Upper lobe of left lung (tissue), 6 donors: ENCODE results near the gene GFPT2. TPM values are rescaled to one million over a fixed set of nuclear protein-coding genes. Genes with fewer than 3 reads are reported as not detected.

Experiments used
- ATAC-seq, 2 donors: fragments of 200-7000 bp; cut with Tn5 transposase; one replicate each; pipeline ENCODE4 v1.9.1; 2022; ENCODE audit warnings: mild to moderate bottlenecking in 2 of 2, moderate library complexity in 2 of 2; ENCODE audit not compliant: low FRiP score in 2 of 2
- DNase-seq, 2 donors: peaks; one replicate each; pipeline ENCODE4 v3.0.0-alpha.2; 2019 to 2020
- H3K27ac ChIP-seq, 4 donors: fragments of 200-600 bp; sonication (generic); one replicate each; pipeline ENCODE4 v1.5.1; 2016 to 2019
- H3K27me3 ChIP-seq, 4 donors: fragments of 200-600 bp; sonication (generic); one replicate each; pipeline ENCODE4 v1.5.1; 2017 to 2019
- H3K36me3 ChIP-seq, 4 donors: fragments of 200-600 bp; sonication (generic); one replicate each; pipeline ENCODE4 v1.5.1; 2016 to 2019
- H3K4me1 ChIP-seq, 4 donors: fragments of 200-600 bp; sonication (generic); one replicate each; pipeline ENCODE4 v1.5.1; 2018 to 2019
- H3K4me3 ChIP-seq, 4 donors: fragments of 200-600 bp; sonication (generic); one replicate each; pipeline ENCODE4 v1.5.1; 2017 to 2019; ENCODE audit warnings: mild to moderate bottlenecking in 2 of 4, moderate library complexity in 1 of 4
- H3K9me3 ChIP-seq, 4 donors: fragments of 200-600 bp; sonication (generic); one replicate each; pipeline ENCODE4 v1.5.1; 2018 to 2019
- CTCF ChIP-seq, 6 experiments: fragments of 450-650 bp in 4 of 6; fragments of 200-600 bp in 2 of 6; sonication (generic) in 2 of 6; IDR thresholded peaks; one replicate each; pipeline ENCODE4 v1.5.1; 2016 to 2019; ENCODE audit warnings: antibody characterized with exemption in 6 of 6
- EP300 ChIP-seq, 4 donors: sonication (generic); formaldehyde crosslinking; IDR thresholded peaks; one replicate each; pipeline ENCODE4 v1.5.1; 2017; ENCODE audit warnings: antibody characterized with exemption in 4 of 4, control low read depth in 2 of 4
- POLR2A ChIP-seq, 4 donors: fragments of 450-650 bp; IDR thresholded peaks; one replicate each; pipeline ENCODE4 v1.5.1; 2016 to 2017; ENCODE audit warnings: antibody characterized with exemption in 4 of 4, mild to moderate bottlenecking in 2 of 4
- POLR2AphosphoS5 ChIP-seq, 2 donors: sonication (generic); formaldehyde crosslinking; IDR thresholded peaks; one replicate each; pipeline ENCODE4 v1.5.1; 2017; ENCODE audit warnings: antibody characterized with exemption in 2 of 2
- WGBS, 2 donors: methylation state at CpG; one replicate each; pipeline ENCODE4 v1.1.5; 2017 to 2018; 5-methylcytosine and 5-hydroxymethylcytosine counted together
- total RNA-seq, 6 donors: library from RNA; depleted of rRNA in 4 of 6; stranded (reverse); fragments of >200 nt in 4 of 6; gene quantifications; one replicate each; pipeline versions ENCODE4 v1.1.0 to v1.2.1, GENCODE V29; 2016 to 2021
- donor health status: DM: no; HTN: no; CAD: no; lungs with moderate emphysema.
- donor health status: DM: no; HTN: yes; CAD: no; lungs with severe emphysema.

GFPT2 gene
- total RNA-seq, 6 donors from 2014 or later = 6.8 to 35.4 (median 18.0) TPM

GRCh38 chr5:180297587-180298282, 55.4 kb downstream of the GFPT2 start:
- 94 to 100% methylated on average over 2 of the region's 2 CpGs for WGBS, 2 donors

DNA sequence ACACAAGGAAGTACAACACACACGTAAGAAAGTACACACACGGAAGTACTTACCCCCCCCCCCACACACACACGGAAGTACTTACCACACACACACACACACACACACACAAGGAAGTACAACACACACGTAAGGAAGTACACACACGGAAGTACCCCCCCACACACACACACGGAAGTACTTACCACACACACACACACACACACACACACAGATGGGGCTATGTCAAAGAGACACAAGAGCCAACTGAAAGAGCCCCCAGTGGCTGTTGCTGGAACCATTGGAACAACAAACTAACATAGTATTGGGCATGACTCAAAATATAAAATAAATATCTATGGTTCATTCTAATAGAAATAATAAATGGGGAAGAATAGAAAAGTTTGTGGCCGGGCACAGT, 56.4 kb downstream of the GFPT2 start:
- WGBS, 2 donors = 36 to 61% methylated on average over 3 to 7 of the region's 7 CpGs
- DNase-seq (no peak), ATAC-seq (no peak)
- Histone ChIP-seq H3K4me3 (no peak overlapping the region), H3K27me3 (no peaks in the 10 kb centered on the region), H3K4me1 (peaks cover 10 to 15% (median 13%) of the 10 kb centered on the region in 4 donors), H3K36me3 (no peaks in the 10 kb centered on the region), H3K27ac (no peak overlapping the region), H3K9me3 (no peaks in the 10 kb centered on the region)
- TF ChIP-seq POLR2A (IDR thresholded peaks at IDR 0.05) (no peak), POLR2AphosphoS5 (IDR thresholded peaks at IDR 0.05) (no peak), EP300 (IDR thresholded peaks at IDR 0.05) (no peak), CTCF (IDR thresholded peaks at IDR 0.05) (no peak)

More at GRCh38 chr5:180297587-180298282, 55.4 kb downstream of the GFPT2 start:
- Histone ChIP-seq H3K27me3 (no peaks in the 10 kb centered on the region), H3K36me3 (no peaks in the 10 kb centered on the region), H3K4me3 (no peak overlapping the region), H3K27ac (no peak overlapping the region), H3K4me1 (peaks cover 10 to 13% (median 12%) of the 10 kb centered on the region in 4 donors), H3K9me3 (no peaks in the 10 kb centered on the region)
- DNase-seq (no peak), ATAC-seq (peak in 1 of 2 donors; percentile 3)
- TF ChIP-seq EP300 (IDR thresholded peaks at IDR 0.05) (no peak), POLR2A (IDR thresholded peaks at IDR 0.05) (no peak), POLR2AphosphoS5 (IDR thresholded peaks at IDR 0.05) (no peak), CTCF (IDR thresholded peaks at IDR 0.05) (no peak)

- Histone ChIP-seq H3K4me3 (no peak overlapping the region), H3K27me3 (no peaks in the 10 kb centered on the region), H3K9me3 (no peaks in the 10 kb centered on the region), H3K36me3 (no peaks in the 10 kb centered on the region), H3K4me1 (peaks cover 21 to 27% (median 23%) of the 10 kb centered on the region in 4 donors), H3K27ac (no peak overlapping the region)
- no peak for DNase-seq
- no peak for ATAC-seq
- TF ChIP-seq POLR2AphosphoS5 (IDR thresholded peaks at IDR 0.05) (no peak), EP300 (IDR thresholded peaks at IDR 0.05) (no peak), POLR2A (IDR thresholded peaks at IDR 0.05) (no peak), CTCF (IDR thresholded peaks at IDR 0.05) (no peak)
- WGBS, 2 donors = 76 to 89% methylated on average over 10 of the region's 10 CpGs
Measured at GRCh38 chr5:180294913-180295555, 58.1 kb downstream of the GFPT2 start.

DNA sequence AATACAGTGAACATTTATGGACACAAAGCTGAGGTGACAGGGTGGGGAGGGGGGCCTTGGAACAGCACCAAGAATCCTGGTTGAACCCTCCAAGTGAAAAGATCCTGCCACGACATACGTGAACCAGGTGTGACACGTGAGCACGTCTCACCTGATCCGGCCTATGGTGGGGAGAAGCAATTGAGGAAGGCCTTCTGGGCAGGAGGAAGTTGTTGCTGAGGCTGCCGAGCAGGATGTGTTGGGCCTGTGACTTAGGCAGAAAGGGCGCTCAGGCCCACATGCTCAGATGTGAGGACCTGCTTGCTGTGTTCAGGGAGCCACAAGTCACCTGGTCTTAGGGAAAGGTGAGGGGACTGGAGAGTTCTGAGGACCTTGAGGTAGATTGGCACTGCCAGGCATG, 58.7 kb downstream of the GFPT2 start:
- DNase-seq = peak in 1 of 2 donors; percentile 31
- TF ChIP-seq EP300 (IDR thresholded peaks at IDR 0.05) = no peak
- no peak for TF ChIP-seq POLR2AphosphoS5 (IDR thresholded peaks at IDR 0.05)
- no peak for TF ChIP-seq CTCF (IDR thresholded peaks at IDR 0.05)
- TF ChIP-seq POLR2A (IDR thresholded peaks at IDR 0.05) = no peak
- no peaks in the 10 kb centered on the region for H3K9me3 ChIP-seq
- H3K4me3 ChIP-seq = no peak overlapping the region
- no peaks in the 10 kb centered on the region for H3K27me3 ChIP-seq
- peak overlapping the region in 1 of 4 donors; percentile 95 for H3K27ac ChIP-seq
- ATAC-seq = no peak
- H3K4me1 ChIP-seq = peaks cover 21 to 33% (median 23%) of the 10 kb centered on the region in 4 donors
- WGBS, 2 donors = 67 to 72% methylated on average over 7 of the region's 7 CpGs
- H3K36me3 ChIP-seq = no peaks in the 10 kb centered on the region
